ENCODE results near the gene CFAP45. TPM values are rescaled to one million over a fixed set of nuclear protein-coding genes. Genes with fewer than 3 reads are reported as not detected.
A peak's percentile ranks its signal among the peaks of the same experiment; 100 is the strongest.

CFAP45 gene
- total RNA-seq, 1 experiment from 2014 or later: 9.3 TPM

DNA sequence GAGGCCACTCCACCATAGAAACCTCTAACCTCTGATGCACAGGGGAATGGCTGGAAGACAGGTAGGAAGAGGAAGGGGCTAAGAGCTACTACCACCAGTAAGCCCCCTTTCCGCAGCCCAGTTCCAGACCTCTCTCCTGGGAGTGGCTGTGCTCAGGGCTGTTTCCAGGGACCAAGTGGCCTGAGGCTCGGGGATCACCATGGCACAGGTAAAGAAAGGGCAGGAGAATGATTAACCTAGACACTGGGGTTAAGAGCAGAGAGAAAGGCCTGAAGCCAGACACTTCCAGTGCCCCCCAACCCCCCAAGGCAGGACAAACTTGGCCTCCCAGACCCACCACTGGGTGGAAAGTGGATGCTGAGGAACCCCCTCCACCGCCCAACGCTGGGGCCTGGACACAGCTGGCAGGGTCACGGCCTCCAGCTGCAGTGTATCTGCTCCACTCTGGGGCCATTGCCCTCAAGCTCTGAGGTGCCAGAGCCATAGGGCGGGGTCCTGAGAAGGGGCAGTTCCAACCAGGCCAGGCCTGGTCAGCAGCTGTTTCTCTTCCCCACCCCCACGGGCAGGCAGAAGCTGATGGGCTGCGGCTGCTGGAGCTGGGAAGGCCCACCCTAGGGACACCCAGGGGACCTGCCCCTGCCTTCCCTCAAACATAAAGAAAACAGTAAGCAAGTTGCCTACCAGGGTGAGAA, 22.7 kb upstream of the CFAP45 start:
- H3K9me3 ChIP-seq (ENCODE audit: insufficient read depth, low read depth): no peaks in the 10 kb centered on the region
- TF ChIP-seq, protein P1, sequence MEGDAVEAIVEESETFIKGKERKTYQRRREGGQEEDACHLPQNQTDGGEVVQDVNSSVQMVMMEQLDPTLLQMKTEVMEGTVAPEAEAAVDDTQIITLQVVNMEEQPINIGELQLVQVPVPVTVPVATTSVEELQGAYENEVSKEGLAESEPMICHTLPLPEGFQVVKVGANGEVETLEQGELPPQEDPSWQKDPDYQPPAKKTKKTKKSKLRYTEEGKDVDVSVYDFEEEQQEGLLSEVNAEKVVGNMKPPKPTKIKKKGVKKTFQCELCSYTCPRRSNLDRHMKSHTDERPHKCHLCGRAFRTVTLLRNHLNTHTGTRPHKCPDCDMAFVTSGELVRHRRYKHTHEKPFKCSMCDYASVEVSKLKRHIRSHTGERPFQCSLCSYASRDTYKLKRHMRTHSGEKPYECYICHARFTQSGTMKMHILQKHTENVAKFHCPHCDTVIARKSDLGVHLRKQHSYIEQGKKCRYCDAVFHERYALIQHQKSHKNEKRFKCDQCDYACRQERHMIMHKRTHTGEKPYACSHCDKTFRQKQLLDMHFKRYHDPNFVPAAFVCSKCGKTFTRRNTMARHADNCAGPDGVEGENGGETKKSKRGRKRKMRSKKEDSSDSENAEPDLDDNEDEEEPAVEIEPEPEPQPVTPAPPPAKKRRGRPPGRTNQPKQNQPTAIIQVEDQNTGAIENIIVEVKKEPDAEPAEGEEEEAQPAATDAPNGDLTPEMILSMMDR (conservative IDR thresholded peaks at IDR 0.05): no peak
- no peak for TF ChIP-seq EZH2 (IDR thresholded peaks at IDR 0.05; ENCODE audit: low read depth)
- H3K27me3 ChIP-seq (ENCODE audit: insufficient read depth, low read depth): no peaks in the 10 kb centered on the region
- H3K4me1 ChIP-seq (replicated peaks; ENCODE audit: insufficient read depth): peaks cover 73% of the 10 kb centered on the region
- peak overlapping the region; percentile 88 for H3K4me2 ChIP-seq
- no peak overlapping the region for H2AFZ ChIP-seq
- intact Hi-C loops (cut with micrococcal nuclease; ENCODE audit: unreplicated experiment): no loop called here
- CTCF ChIA-PET: interaction anchor here (0.6 to 0.9 kb wide), 2 partner anchors 30 to 124 kb away, joined by 4 read pairs; no protein-coding TSS in a partner anchor
- H3K4me3 ChIP-seq: peak overlapping the region; percentile 93; the same call in 1 of the 2 replicates
- POLR2A ChIA-PET (ENCODE audit: unreplicated experiment): interaction anchor here (0.6 to 2.5 kb wide), 7 partner anchors 9 to 305 kb away, joined by 3 to 7 read pairs (median 5); partner anchors contain the start of gene CFAP45
- H3K36me3 ChIP-seq (ENCODE audit: low read depth): peaks cover 28% of the 10 kb centered on the region
- H3K9me2 ChIP-seq (ENCODE audit: insufficient read depth): no peaks in the 10 kb centered on the region
- H4K20me1 ChIP-seq (ENCODE audit: insufficient read depth): peaks cover 25% of the 10 kb centered on the region
- DNase-seq: no peak
- peaks cover 43% of the 10 kb centered on the region for H3F3A ChIP-seq (ENCODE audit: insufficient read depth, low read depth)
- BruUV-seq (replicated peaks): no TSS peak
- H3K79me2 ChIP-seq (ENCODE audit: low read depth): peaks cover 66% of the 10 kb centered on the region
- peak overlapping the region; percentile 93; the same call in 1 of the 2 replicates for H3K27ac ChIP-seq

GRCh38 chr1:159921700-159922504, 21.9 kb upstream of the CFAP45 start:
- Histone ChIP-seq H3K9me3 (ENCODE audit: insufficient read depth, low read depth) (no peaks in the 10 kb centered on the region), H3K79me2 (ENCODE audit: low read depth) (peaks cover 66% of the 10 kb centered on the region), H3F3A (ENCODE audit: insufficient read depth, low read depth) (peaks cover 51% of the 10 kb centered on the region), H3K9me2 (ENCODE audit: insufficient read depth) (no peaks in the 10 kb centered on the region), H3K4me2 (peak overlapping the region; percentile 88), H3K4me3 (peak overlapping the region; percentile 93; the same call in 1 of the 2 replicates), H3K27ac (no peak overlapping the region), H3K36me3 (ENCODE audit: low read depth) (peaks cover 28% of the 10 kb centered on the region), H3K27me3 (ENCODE audit: insufficient read depth, low read depth) (no peaks in the 10 kb centered on the region), H2AFZ (no peak overlapping the region), H3K4me1 (replicated peaks; ENCODE audit: insufficient read depth) (peaks cover 80% of the 10 kb centered on the region), H4K20me1 (ENCODE audit: insufficient read depth) (peaks cover 25% of the 10 kb centered on the region)
- ChIA-PET CTCF (no interaction called here), POLR2A (ENCODE audit: unreplicated experiment) (interaction anchor here (0.6 to 0.7 kb wide), 2 partner anchors 29 to 44 kb away, joined by 3 to 10 read pairs; no protein-coding TSS in a partner anchor)
- TSS peak; percentile 1 for BruUV-seq (replicated peaks)
- intact Hi-C loops (cut with micrococcal nuclease; ENCODE audit: unreplicated experiment): no loop called here
- DNase-seq: no peak
- TF ChIP-seq, protein P1 (conservative IDR thresholded peaks at IDR 0.05): no peak
- TF ChIP-seq EZH2 (IDR thresholded peaks at IDR 0.05; ENCODE audit: low read depth): no peak

GRCh38 chr1:159921251-159921650, 21.3 kb upstream of the CFAP45 start:
- Histone ChIP-seq H3F3A (ENCODE audit: insufficient read depth, low read depth) (peaks cover 57% of the 10 kb centered on the region), H4K20me1 (ENCODE audit: insufficient read depth) (peaks cover 25% of the 10 kb centered on the region), H3K4me3 (no peak overlapping the region), H2AFZ (no peak overlapping the region), H3K27ac (no peak overlapping the region), H3K4me1 (replicated peaks; ENCODE audit: insufficient read depth) (peaks cover 81% of the 10 kb centered on the region), H3K9me3 (ENCODE audit: insufficient read depth, low read depth) (no peaks in the 10 kb centered on the region), H3K4me2 (peak overlapping the region; percentile 88), H3K36me3 (ENCODE audit: low read depth) (peaks cover 28% of the 10 kb centered on the region), H3K27me3 (ENCODE audit: insufficient read depth, low read depth) (no peaks in the 10 kb centered on the region), H3K79me2 (ENCODE audit: low read depth) (peaks cover 66% of the 10 kb centered on the region), H3K9me2 (ENCODE audit: insufficient read depth) (no peaks in the 10 kb centered on the region)
- no TSS peak for BruUV-seq (replicated peaks)
- TF ChIP-seq, protein P1 (conservative IDR thresholded peaks at IDR 0.05): no peak
- TF ChIP-seq EZH2 (IDR thresholded peaks at IDR 0.05; ENCODE audit: low read depth): no peak
- intact Hi-C loops (cut with micrococcal nuclease; ENCODE audit: unreplicated experiment): no loop called here
- CTCF ChIA-PET: no interaction called here
- POLR2A ChIA-PET (ENCODE audit: unreplicated experiment): interaction anchor here (0.7 kb wide), 1 partner anchor 29 kb away, joined by 10 read pairs; no protein-coding TSS in a partner anchor
- DNase-seq: no peak
